GM23248 (cell line): Measurements from ENCODE around the gene SLX4IP. TPM values are rescaled to one million over a fixed set of nuclear protein-coding genes. Genes with fewer than 3 reads are reported as not detected.

Source experiments
- DNase-seq: peaks from one replicate; pipeline ENCODE4 v3.0.0-alpha.2; 2015
- H2AFZ ChIP-seq: fragments of 200-600 bp; sonication (generic); 2 replicates; pipeline ENCODE4 v1.6.1; 2016; ENCODE audit warnings: antibody characterized with exemption
- H3F3A ChIP-seq: fragments of 200-600 bp; sonication (generic); 2 replicates; pipeline ENCODE4 v1.6.1; 2016; ENCODE audit warnings: mild to moderate bottlenecking, antibody characterized with exemption, mixed run types; ENCODE audit not compliant: insufficient read depth
- H3K27ac ChIP-seq: fragments of 200-600 bp; sonication (generic); 2 replicates; pipeline ENCODE4 v1.5.1; 2016; ENCODE audit warnings: mild to moderate bottlenecking
- H3K27me3 ChIP-seq: fragments of 200-600 bp; sonication (generic); replicated peaks from 2 replicates; pipeline ENCODE4 v1.6.1; 2016; ENCODE audit warnings: mild to moderate bottlenecking; ENCODE audit not compliant: insufficient read depth
- H3K36me3 ChIP-seq: fragments of 200-600 bp; sonication (generic); 2 replicates; pipeline ENCODE4 v1.6.1; 2016; ENCODE audit warnings: low read depth, mild to moderate bottlenecking
- H3K4me1 ChIP-seq: fragments of 200-600 bp; sonication (generic); 2 replicates; pipeline ENCODE4 v1.6.1; 2016; ENCODE audit warnings: mild to moderate bottlenecking; ENCODE audit not compliant: insufficient read depth
- H3K4me2 ChIP-seq: fragments of 200-600 bp; sonication (generic); one replicate; pipeline ENCODE4 v1.6.1; 2016; ENCODE audit warnings: mild to moderate bottlenecking; ENCODE audit not compliant: unreplicated experiment
- H3K4me3 ChIP-seq: fragments of 200-600 bp; sonication (generic); 2 replicates; pipeline ENCODE4 v1.5.1; 2016; ENCODE audit warnings: mild to moderate bottlenecking
- H3K79me2 ChIP-seq: fragments of 200-600 bp; sonication (generic); 2 replicates; pipeline ENCODE4 v1.6.1; 2016; ENCODE audit warnings: mild to moderate bottlenecking; ENCODE audit not compliant: insufficient read depth
- H3K9ac ChIP-seq: fragments of 200-600 bp; sonication (generic); 2 replicates; pipeline ENCODE4 v1.6.1; 2016; ENCODE audit warnings: mild to moderate bottlenecking
- H3K9me2 ChIP-seq: fragments of 200-600 bp; sonication (generic); 2 replicates; pipeline ENCODE4 v1.6.1; 2016; ENCODE audit warnings: mixed run types, mild to moderate bottlenecking, moderate library complexity; ENCODE audit not compliant: insufficient read depth
- H3K9me3 ChIP-seq: fragments of 200-600 bp; sonication (generic); one replicate; pipeline ENCODE4 v1.6.1; 2017; ENCODE audit warnings: low read depth
- H4K20me1 ChIP-seq: fragments of 200-600 bp; sonication (generic); 2 replicates; pipeline ENCODE4 v1.6.0; 2016; ENCODE audit not compliant: insufficient read depth
- EZH2 ChIP-seq: fragments of 200-600 bp; sonication (generic); IDR thresholded peaks from 2 replicates; pipeline ENCODE4 v1.6.1; 2018; ENCODE audit warnings: antibody characterized with exemption, mild to moderate bottlenecking; ENCODE audit not compliant: insufficient read depth, poor library complexity, severe bottlenecking
- EZH2phosphoT487 ChIP-seq: fragments of 200-600 bp; sonication (generic); IDR thresholded peaks from 2 replicates; pipeline ENCODE4 v1.6.1; 2018; ENCODE audit warnings: antibody characterized with exemption, moderate library complexity, mild to moderate bottlenecking, low read depth; ENCODE audit not compliant: insufficient read depth
- WGBS, 2 experiments: methylation state at CpG; one replicate each; pipeline ENCODE4 v1.1.6; 2015 to 2017; ENCODE audit warnings: low lambda C conversion rate in 2 of 2, low coverage in 1 of 2; ENCODE audit errors: missing lambda C conversion rate in 2 of 2; 5-methylcytosine and 5-hydroxymethylcytosine counted together
- in situ Hi-C: fragments of 300-500 bp; cut with MboI; formaldehyde crosslinking; loops from 2 replicates; pipeline ENCODE4 v1.15.0; 2020
- polyA plus RNA-seq: library from polyadenylated mRNA; unstranded; fragments of >200 nt; fragmentation: Nextera tagmentation; extraction: Ambion mirVana; gene quantifications from 2 replicates; pipeline ENCODE4 v1.2.1, GENCODE V29; 2016
- total RNA-seq: library from RNA; depleted of rRNA; stranded (reverse); fragments of >200 nt; shearing (Covaris generic); gene quantifications from 2 replicates; pipeline ENCODE4 v1.2.3, GENCODE V29; 2014

The SLX4IP gene
- total and polyA plus RNA-seq, 2 experiments from 2014 or later = 3.7 to 3.9 TPM

DNA sequence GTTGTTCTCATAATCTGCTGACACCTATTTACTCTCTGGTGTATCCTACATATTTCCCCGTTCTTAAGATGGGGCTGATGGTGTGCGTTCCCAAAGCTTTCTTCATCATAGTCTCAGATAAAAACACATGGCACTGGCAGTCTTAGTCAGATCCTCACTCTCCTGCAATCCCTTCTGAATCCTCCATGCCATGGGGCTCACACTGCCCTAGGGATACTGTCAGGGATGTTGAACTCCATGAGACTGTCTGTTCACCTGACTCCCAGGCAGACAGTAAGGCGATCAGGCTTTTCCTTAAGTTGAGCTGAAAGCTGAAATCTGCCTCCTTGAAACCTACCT is 76.0 kb downstream of the SLX4IP start:
- Histone ChIP-seq H4K20me1 (no peaks in the 10 kb centered on the region), H3K36me3 (no peaks in the 10 kb centered on the region), H3K9me3 (no peaks in the 10 kb centered on the region), H3K9me2 (no peaks in the 10 kb centered on the region), H2AFZ (peak overlapping the region; percentile 28; the same call in 1 of the 2 replicates), H3K4me1 (peaks cover 41% of the 10 kb centered on the region), H3K4me2 (peak overlapping the region; percentile 64), H3K4me3 (peak overlapping the region; percentile 23; the same call in 1 of the 2 replicates), H3K79me2 (no peaks in the 10 kb centered on the region), H3F3A (peaks cover 32% of the 10 kb centered on the region), H3K27ac (peak overlapping the region; percentile 84), H3K27me3 (no peaks in the 10 kb centered on the region), H3K9ac (peak overlapping the region; percentile 53)
- DNase-seq = no peak
- in situ Hi-C loops = no loop called here
- TF ChIP-seq EZH2phosphoT487 (no peak), EZH2 (no peak)
- 60 to 71% methylated on average over 3 of the region's 3 CpGs for WGBS, 2 experiments

DNA sequence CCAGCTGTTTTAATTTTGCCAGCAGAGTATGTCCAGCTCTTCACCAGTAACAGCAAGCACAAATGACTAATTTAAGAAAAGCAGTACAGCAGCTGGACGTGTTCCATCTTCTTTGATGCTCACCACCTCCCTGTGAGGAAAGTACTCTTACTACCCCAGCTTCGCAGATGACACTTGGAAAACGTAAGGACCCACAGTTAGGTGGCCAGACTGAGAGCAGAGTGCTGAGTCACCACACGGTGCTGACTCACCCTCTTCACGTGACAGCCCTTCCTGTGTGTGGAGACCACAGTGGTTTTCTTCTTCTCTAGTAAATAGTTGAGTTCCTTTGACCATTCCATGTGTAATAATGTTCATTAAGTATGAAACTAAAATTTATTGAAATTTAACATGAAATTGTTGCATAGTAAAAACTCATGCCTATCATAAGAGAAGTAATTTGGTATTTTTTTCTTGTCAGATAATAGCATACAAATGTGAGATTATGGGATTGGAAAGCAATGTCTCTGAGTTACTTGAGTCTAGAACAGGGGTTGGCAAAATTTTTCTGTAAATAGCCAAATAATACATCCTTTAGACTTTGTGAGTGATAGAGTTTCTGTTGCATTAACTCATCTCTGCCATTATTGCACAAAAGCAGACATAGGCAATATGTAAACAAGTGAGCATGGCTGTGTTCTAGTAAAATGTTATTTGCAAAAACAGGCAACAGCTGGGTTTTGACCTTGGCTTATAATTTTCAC is 76.6 kb downstream of the SLX4IP start:
- Histone ChIP-seq H3K4me2 (peak overlapping the region; percentile 64), H3F3A (peaks cover 32% of the 10 kb centered on the region), H3K4me3 (peak overlapping the region; percentile 23; the same call in 1 of the 2 replicates), H3K9me2 (no peaks in the 10 kb centered on the region), H2AFZ (peak overlapping the region; percentile 28; the same call in 1 of the 2 replicates), H3K27ac (peak overlapping the region; percentile 84), H3K79me2 (no peaks in the 10 kb centered on the region), H3K36me3 (no peaks in the 10 kb centered on the region), H3K9ac (peak overlapping the region; percentile 53), H3K4me1 (peaks cover 41% of the 10 kb centered on the region), H3K9me3 (no peaks in the 10 kb centered on the region), H4K20me1 (no peaks in the 10 kb centered on the region), H3K27me3 (no peaks in the 10 kb centered on the region)
- DNase-seq = peak; percentile 97
- in situ Hi-C loops = no loop called here
- TF ChIP-seq EZH2 = no peak
- TF ChIP-seq EZH2phosphoT487 = no peak
- WGBS, 2 experiments = 1 to 2% methylated on average over 5 of the region's 5 CpGs

DNA sequence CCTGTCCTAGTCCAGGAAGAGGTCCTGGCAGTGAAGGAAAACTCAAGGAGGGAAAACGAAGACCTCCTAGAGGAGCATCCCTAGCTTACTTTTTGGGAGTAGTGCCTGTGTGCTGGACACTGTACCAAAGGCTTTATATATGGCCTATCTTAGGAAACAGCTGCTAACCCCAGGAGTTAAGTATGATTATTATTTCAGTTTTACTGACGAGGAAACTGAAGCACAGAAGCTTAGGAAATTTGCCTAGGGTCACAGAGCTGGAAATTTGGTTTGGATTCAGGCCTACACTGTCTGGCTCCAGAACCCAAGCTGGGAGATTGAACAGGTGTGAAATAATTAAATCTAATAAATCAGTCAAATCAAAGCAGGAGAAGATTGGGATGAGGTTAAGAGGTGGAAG is 78.0 kb downstream of the SLX4IP start:
- no peak for TF ChIP-seq EZH2phosphoT487
- TF ChIP-seq EZH2 = no peak
- H3K9me3 ChIP-seq = no peaks in the 10 kb centered on the region
- in situ Hi-C loops = no loop called here

DNA sequence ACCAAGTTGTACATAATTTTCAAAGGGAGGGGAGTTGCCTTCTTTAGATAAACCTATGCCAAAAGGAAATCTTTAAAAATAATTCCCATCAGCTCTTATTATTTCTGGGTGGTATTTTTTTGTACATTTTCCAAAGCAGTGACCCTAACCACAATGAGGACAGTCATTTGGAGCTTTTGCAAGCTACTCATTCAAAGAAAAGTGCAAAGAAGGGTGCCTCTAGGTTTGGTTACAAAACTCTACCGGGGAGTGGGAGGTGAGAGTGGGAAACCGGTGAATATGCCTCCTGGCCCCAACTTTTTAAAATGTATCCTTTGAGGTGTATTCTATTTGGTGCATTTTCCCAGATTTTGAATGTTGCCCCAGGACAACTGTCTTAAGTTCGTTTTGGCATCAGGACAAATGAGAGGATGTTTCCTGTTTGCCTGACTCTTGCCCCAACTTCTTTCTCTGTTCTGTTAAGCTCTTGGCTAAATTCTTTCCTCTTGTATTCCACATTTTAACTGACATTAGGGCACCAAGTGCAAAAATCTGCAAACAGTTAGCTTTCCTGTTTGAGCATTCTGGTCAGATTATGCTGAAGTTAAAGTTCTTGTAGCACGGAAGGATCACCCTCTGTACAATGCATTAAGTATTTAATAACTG is 78.9 kb downstream of the SLX4IP start:
- TF ChIP-seq EZH2 = no peak
- H3K9me3 ChIP-seq = no peaks in the 10 kb centered on the region
- in situ Hi-C loops = no loop called here
- no peaks in the 10 kb centered on the region for H3K79me2 ChIP-seq
- peak; percentile 50 for DNase-seq
- 57 to 64% methylated on average over 4 of the region's 4 CpGs for WGBS, 2 experiments
- H3K9me2 ChIP-seq = no peaks in the 10 kb centered on the region
- no peak overlapping the region for H3K9ac ChIP-seq
- H4K20me1 ChIP-seq = no peaks in the 10 kb centered on the region
- peaks cover 25% of the 10 kb centered on the region for H3F3A ChIP-seq
- H3K4me2 ChIP-seq = peak overlapping the region; percentile 40
- H3K27me3 ChIP-seq = no peaks in the 10 kb centered on the region
- no peak overlapping the region for H3K4me3 ChIP-seq
- H2AFZ ChIP-seq = peak overlapping the region; percentile 21; the same call in 1 of the 2 replicates
- H3K36me3 ChIP-seq = no peaks in the 10 kb centered on the region
- peaks cover 30% of the 10 kb centered on the region for H3K4me1 ChIP-seq
- no peak overlapping the region for H3K27ac ChIP-seq

More for the DNA sequence above, 78.0 kb downstream of the SLX4IP start:
- Histone ChIP-seq H3K36me3 (no peaks in the 10 kb centered on the region), H2AFZ (no peak overlapping the region), H3K4me1 (peaks cover 39% of the 10 kb centered on the region), H3K79me2 (no peaks in the 10 kb centered on the region), H3K4me2 (no peak overlapping the region), H3K4me3 (no peak overlapping the region), H3K9ac (no peak overlapping the region), H3K9me2 (no peaks in the 10 kb centered on the region), H3K27ac (no peak overlapping the region), H3K27me3 (no peaks in the 10 kb centered on the region), H3F3A (peaks cover 32% of the 10 kb centered on the region), H4K20me1 (no peaks in the 10 kb centered on the region)
- 77 to 86% methylated on average over 2 of the region's 2 CpGs for WGBS, 2 experiments
- DNase-seq = no peak
